Activated CD4-positive, alpha-beta T cell treated with anti-CD3 and anti-CD28 coated beads, Interleukin-2, amount 50 U/mL, for 16 hours (primary cell): ENCODE data around the gene ZFR2.
A peak's percentile ranks its signal among the peaks of the same experiment; 100 is the strongest.

Source experiments
- DNase-seq: peaks from one replicate; pipeline ENCODE4 v3.0.0-alpha.2; 2020

ZFR2 gene

DNA sequence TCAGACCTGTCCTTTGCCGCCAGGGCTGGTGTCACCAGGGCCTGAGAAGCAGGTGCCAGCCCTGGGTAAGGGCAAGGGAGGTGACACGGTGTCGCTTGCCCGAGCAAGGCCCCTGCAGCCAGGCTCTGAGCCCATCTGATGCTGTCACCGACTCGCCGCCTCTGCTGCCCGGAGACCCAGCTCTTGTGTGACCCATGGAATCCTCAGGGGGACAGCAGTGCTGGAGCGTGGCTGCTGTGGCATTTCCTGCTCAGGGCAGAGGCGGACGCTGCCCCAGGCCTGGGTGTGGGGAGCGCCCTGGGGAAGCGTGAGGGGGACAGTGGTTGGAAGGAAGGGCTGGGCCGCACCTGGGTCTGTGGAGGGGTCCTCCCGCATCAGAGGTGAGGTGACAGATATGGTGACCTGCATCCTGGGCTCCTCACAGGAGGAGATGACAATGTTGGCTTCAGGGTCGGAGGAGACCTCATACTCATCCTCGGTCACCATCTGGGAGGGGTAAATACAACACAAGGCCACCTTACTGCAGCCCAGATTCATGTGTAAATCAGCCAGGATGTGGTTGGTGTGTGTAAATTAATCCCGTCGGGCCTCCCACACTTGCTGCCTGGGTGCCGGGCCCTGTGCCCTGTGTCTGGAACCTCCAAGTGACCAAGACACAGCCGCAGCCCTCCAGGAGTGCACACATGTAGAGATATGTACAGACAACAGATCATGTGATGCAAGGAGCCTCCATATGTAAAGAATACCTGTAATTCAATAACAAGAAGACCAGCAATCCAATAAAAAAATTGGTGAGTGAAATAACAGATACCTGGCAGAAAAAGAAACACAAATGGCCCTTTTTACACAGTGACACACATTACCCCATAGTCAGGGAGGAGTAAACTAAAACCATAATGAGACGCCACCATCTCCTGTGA lies 55.1 kb downstream of the ZFR2 start:
- DNase-seq: peak; percentile 16

DNA sequence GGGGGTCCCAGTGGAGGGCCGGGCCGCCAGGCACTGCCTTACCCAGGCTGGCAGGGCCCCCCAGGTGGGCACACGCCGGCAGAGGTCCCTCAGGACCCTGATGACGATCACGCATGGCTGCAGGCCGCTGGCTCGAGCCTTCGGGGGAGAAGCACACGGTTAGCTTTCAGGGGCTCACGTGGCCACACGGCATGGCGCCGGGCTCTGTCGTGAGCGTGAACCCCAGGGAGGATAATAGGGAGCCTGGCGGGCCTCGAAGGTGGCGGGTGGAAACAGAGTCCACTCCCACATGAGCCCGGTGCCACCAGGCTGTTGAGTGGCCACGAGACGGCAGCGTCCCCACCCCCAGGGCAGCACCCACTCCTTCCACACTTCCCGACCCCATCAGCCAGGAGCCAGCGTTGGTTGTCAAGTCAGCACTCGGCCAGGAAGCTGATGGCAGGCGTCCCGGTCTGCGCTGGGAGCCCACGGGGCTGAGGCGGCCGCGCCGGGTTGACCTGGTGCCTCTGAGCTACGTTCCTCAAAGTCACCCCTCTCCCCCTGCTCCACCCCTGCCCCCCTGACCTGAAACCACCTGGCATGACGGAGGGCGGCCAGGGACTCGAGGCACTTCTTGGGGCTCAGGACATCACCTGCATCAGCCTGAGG lies 58.0 kb downstream of the ZFR2 start:
- DNase-seq: no peak

GRCh38 chr19:3809881-3810707 lies 58.7 kb downstream of the ZFR2 start:
- DNase-seq: no peak

DNA sequence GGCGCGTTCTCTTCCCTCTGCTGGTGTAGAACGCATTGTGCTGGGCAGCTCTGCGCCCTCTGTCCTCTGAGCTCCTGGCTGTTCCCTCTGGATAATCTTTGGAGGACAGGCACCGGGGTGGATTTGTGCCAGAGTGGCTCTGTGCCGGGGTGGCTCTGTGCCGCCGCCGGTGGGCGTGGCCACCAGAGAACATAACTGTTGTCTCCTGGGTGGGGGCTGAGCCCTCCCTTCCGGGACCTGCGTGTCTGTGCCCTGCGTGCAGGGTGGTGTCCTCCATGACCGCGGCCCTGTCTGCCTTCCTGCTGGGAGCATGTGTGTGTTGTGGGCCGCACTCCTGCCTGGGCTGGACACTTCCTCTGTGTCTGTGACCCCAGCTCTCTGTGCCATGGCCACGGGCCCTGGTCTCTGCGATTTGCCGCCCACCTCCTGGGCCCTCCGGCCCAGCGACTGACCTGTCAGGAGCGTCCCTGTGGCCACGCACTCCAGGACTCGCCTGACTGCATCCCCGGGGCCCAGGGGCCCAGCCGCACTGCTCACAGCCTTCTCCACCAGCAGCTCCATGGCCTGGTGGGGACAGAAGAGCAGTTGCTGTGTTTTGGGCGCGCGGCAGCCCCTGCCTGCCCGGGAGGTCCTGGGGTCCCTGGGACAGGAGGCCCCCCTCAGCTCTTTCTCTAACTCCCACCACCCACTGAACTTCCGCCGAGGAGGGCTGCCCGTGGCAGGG lies 60.3 kb downstream of the ZFR2 start:
- no peak for DNase-seq

- DNase-seq: no peak
Measured at GRCh38 chr19:3807574-3808354, 61.1 kb downstream of the ZFR2 start.

DNA sequence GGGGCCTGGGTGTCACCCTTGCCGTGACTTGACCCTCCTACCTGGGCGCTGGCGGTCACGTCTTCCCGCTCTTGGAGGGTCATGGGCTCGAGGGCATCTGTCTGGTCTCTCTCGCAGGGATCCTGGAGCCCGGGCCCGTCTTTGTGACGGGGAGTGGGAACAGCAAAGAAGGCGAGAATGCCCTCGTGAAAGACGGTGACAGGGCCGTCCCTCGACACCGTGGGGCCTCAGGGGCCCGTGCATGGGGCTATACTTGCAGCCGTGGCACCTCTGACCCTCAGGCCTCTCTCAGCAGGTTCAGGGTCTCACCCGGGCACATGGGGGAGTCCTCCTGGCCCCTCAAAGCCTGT lies 61.7 kb downstream of the ZFR2 start:
- DNase-seq: no peak

DNA sequence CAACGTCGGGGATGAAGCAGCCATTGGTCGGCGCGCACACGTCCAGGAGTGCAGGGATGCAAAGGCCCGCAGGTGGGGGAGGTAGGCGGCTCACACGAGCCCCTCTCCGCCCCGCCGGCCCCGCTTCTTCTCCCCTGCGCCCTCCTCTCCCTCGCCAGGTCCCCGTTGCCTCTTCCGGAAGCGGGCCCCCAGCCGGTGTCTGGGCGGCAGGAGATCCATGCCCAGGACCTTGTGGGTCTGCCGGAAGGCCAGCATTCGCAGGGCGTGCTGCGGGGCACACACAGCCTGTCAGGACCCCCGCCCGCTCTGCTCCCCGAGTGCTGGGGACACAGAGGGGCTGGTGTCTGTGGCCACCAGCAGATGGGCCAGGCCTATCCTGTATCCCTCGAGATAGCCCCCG lies 63.0 kb downstream of the ZFR2 start:
- no peak for DNase-seq

DNA sequence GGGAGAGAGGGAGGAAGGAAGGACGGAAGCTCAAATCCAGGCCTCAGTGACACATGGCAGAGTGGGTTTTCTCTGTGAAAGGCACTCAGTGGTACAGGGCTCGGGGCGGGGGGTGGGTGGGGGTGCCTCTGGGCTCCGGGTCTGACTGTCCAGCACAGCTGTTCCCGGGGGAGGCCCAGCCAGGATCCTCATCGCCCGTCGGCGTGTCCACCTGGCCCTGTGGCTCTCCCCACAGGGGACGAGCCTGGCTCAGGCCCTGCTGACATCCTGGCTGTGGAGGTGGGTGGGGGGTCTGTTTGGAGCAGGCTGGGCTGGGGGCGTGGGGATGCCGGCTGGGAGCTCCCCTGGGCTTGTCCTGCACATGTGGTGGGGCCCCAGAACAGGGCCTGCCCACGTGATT lies 64.4 kb downstream of the ZFR2 start:
- no peak for DNase-seq

DNA sequence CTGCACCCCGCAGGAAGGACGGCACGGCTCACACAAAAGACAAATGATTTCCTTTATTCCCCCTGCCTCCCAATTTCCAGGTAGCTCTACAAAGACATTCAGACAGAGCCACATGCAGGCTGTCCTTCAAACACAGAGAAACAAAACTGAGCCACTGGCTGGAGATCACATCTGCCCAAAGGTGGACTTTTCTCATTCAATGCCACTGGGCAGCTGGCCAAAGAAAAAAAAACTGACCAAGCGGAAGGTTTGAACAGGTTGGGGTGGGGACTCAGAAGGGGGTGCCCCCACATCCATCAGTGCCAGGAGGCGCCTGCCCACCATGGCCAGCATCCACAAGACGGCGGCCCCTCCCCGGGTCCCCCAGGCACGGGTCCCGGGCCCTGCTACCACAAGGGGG lies 64.9 kb downstream of the ZFR2 start:
- DNase-seq: no peak

- no peak for DNase-seq
Measured at GRCh38 chr19:3803114-3803888, 65.5 kb downstream of the ZFR2 start.

DNA sequence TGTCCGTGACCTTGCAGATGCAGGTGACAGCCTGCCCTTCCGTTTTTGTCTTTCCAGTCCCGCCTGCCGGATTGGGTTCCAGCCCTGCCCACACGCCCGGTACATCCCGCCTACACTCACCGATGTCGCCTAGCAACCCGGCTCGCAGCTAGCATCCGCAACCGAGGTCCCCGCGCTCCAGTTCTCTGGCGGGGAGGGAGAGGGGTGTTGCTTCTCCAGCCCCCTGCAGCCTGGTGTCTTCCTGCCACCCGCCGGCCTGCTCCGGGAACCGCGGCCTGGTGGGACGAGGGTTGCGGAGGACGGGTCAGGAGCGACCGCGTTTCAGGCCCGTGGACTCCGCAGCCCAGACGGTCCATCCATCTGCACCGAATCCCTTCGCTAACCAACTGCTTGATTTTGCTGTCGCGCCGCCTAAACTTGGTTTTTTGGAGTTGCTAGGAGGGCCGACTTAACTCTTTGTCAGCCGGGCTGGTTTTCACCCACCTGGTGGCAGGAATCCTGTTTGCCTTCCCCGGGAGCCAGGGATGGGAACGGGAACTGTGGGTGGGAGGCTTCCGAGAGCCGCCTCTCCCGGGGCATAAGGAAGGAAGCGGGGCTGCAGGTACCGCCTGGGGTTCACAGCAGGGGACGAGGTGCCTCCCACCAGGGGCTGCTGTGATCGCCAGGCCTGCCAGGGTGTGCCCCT lies 67.3 kb downstream of the ZFR2 start:
- DNase-seq: peak; percentile 61

GRCh38 chr19:3800996-3801395 lies 67.8 kb downstream of the ZFR2 start:
- DNase-seq: no peak

DNA sequence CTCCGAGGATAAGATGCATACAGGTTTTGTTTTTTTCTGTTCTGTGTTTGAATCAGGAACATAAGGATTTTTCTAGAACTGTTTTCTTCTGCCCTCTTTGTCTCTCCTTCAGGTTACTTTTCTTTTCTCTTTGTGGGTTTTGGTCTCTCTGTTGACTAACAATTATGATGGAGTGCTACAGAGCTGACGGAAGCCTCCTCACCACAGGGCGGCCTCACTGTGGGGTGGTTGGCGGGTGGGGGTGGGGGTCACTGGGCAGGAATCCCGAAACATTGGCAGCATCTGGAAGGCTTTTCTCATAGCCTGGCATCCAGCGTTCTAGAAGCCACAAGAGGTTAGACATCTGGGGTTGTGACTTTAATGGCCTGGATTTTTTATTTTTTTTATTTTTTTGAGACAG lies 70.7 kb downstream of the ZFR2 start:
- peak; percentile 46 for DNase-seq

GRCh38 chr19:3796358-3796757 lies 72.5 kb downstream of the ZFR2 start:
- no peak for DNase-seq

DNA sequence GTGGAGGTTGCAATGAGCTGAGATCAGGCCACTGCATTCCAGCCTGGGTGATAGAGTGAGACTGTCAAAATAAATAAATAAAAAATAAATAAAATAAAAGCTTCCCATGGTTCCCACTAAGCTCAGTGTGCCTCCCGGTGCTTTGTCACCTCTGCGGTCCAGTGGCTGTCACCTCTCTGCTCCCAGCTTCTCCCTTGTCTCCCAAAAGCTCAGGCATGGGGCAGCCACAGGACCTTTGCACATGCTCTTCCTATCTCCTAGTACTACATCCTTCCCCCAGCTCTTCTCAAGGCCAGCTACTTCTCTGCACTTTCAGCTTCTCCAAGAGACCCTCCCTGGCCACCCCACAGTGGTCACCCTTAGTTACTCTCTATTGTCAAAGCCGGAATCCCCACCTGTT lies 75.0 kb downstream of the ZFR2 start:
- no peak for DNase-seq

DNA sequence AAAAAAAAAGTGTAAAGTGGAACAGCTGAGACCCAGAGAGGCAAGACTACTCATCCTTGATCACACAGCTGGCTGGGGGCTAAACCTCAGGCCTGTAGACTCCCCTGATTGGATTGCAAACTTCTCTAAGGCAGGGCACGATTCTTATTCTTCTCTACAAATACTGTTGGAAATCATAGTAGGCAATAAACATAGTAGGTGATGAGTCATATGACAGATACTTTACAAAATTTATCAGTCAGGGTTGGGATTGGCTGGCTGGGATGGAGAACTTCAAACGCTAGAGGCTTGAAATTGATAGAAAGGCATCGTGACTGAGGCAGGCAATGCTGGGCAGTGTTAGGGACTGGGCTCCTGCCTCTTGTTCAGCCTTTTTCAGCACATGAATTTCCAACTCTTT lies 76.7 kb downstream of the ZFR2 start:
- DNase-seq: no peak

DNA sequence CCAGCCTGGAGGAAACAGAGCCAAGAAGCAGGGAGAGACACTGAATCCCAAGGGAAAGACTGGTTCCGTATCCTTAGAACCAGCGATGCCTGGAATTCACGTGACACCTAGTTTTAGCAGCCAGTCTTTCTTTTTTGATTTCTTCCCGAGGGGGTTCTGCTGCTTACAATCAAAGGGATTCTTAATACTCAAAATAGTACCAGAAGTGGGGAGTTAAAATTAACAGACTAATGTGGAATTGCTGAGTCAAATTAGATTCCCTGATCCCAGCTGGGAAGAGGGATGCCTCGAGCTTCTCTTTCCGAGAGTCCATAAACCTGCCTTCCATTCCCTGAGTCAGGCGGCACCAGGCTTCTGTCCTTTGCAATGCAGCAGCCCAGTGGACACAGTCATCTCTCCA lies 77.9 kb downstream of the ZFR2 start:
- DNase-seq: no peak

- no peak for DNase-seq
Measured at GRCh38 chr19:3790209-3790734, 78.6 kb downstream of the ZFR2 start.

- no peak for DNase-seq
Measured at GRCh38 chr19:3788996-3789778, 79.7 kb downstream of the ZFR2 start.
